OCI-LY3 (cell line): ENCODE measurements around the gene ZNF394.

Experiments used
- EZH2phosphoT487 ChIP-seq: fragments of 200-600 bp; shearing (Covaris generic); IDR thresholded peaks from 2 replicates; pipeline ENCODE4 v1.6.1; 2018; ENCODE audit warnings: antibody characterized with exemption, mixed run types, low read depth
- TF ChIP-seq, protein P1 (sequence below): fragments of 200-600, 300-600 bp; sonication (generic); IDR thresholded peaks from 2 replicates; pipeline ENCODE4 v1.5.1; 2014; ENCODE audit warnings: antibody characterized with exemption, low read length, low read depth

DNA sequence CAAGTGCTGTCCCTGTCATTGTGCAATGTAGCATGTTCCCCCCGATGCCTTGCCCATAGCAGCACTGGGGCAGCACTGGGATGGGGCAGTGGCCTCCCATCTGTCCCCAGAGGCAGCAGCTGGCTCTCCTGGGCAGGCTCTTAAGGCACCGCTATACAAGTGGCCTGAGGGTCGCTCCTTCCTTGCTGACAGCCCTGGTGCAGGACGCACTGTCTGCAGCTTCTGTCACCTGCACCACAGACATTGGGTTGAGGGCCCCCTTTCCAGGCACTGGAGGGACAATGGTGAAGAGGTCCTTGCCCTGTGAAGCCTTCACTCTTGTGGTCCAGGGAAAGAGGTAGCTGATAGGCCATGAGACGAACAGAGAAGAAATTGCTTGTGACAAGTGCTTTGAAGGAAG is 50.8 kb downstream of the ZNF394 start:
- TF ChIP-seq, protein P1, sequence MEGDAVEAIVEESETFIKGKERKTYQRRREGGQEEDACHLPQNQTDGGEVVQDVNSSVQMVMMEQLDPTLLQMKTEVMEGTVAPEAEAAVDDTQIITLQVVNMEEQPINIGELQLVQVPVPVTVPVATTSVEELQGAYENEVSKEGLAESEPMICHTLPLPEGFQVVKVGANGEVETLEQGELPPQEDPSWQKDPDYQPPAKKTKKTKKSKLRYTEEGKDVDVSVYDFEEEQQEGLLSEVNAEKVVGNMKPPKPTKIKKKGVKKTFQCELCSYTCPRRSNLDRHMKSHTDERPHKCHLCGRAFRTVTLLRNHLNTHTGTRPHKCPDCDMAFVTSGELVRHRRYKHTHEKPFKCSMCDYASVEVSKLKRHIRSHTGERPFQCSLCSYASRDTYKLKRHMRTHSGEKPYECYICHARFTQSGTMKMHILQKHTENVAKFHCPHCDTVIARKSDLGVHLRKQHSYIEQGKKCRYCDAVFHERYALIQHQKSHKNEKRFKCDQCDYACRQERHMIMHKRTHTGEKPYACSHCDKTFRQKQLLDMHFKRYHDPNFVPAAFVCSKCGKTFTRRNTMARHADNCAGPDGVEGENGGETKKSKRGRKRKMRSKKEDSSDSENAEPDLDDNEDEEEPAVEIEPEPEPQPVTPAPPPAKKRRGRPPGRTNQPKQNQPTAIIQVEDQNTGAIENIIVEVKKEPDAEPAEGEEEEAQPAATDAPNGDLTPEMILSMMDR = no peak
- no peak for TF ChIP-seq EZH2phosphoT487
